Esophagus muscularis mucosa (tissue), 4 donors: Measurements from ENCODE around the gene RNF149. TPM values are rescaled to one million over a fixed set of nuclear protein-coding genes. Genes with fewer than 3 reads are reported as not detected.

Experiments
- DNase-seq: peaks from one replicate; pipeline ENCODE4 v3.0.0-alpha.2; 2017; ENCODE audit errors: extremely low spot score
- H3K27ac ChIP-seq, 4 donors: fragments of 200-600 bp; sonication (generic); replicated peaks in 1 of 4; 1 replicate in 3 of 4; 2 replicates in 1 of 4; pipeline ENCODE4 v1.5.1; 2016 to 2019; ENCODE audit warnings: mild to moderate bottlenecking in 1 of 4
- H3K27me3 ChIP-seq, 4 donors: fragments of 200-600 bp; sonication (generic); one replicate each; pipeline versions ENCODE4 v1.5.1 to v1.6.0; 2016 to 2019
- H3K36me3 ChIP-seq, 4 donors: fragments of 200-600 bp; sonication (generic); one replicate each; pipeline ENCODE4 v1.5.1; 2016 to 2019
- H3K4me1 ChIP-seq, 4 donors: fragments of 200-600 bp; sonication (generic); one replicate each; pipeline ENCODE4 v1.5.1; 2016 to 2019
- H3K4me3 ChIP-seq, 4 donors: fragments of 200-600 bp; sonication (generic); 1 replicate in 2 of 4; 2 replicates in 2 of 4; pipeline ENCODE4 v1.5.1; 2016 to 2019; ENCODE audit warnings: mild to moderate bottlenecking in 4 of 4, moderate library complexity in 1 of 4
- H3K9me3 ChIP-seq, 4 donors: fragments of 200-600 bp; sonication (generic); 1 replicate in 3 of 4; 2 replicates in 1 of 4; pipeline ENCODE4 v1.5.1; 2016 to 2019
- CTCF ChIP-seq, 3 experiments: fragments of 200-600 bp in 2 of 3; fragments of 450-650 bp in 1 of 3; sonication (generic) in 2 of 3; IDR thresholded peaks; one replicate each; pipeline ENCODE4 v1.5.1; 2017 to 2019; ENCODE audit warnings: antibody characterized with exemption in 3 of 3, mild to moderate bottlenecking in 2 of 3, moderate library complexity in 1 of 3
- EP300 ChIP-seq: sonication (generic); formaldehyde crosslinking; IDR thresholded peaks from one replicate; pipeline ENCODE4 v1.6.1; 2017; ENCODE audit warnings: antibody characterized with exemption
- POLR2A ChIP-seq: fragments of 450-650 bp; IDR thresholded peaks from one replicate; pipeline ENCODE4 v1.6.1; 2017; ENCODE audit warnings: antibody characterized with exemption, moderate library complexity, mild to moderate bottlenecking, low read depth
- POLR2AphosphoS5 ChIP-seq, 2 donors: sonication (generic); formaldehyde crosslinking; IDR thresholded peaks; one replicate each; pipeline ENCODE4 v1.6.1; 2017; ENCODE audit warnings: antibody characterized with exemption in 2 of 2
- WGBS: methylation state at CpG from one replicate; pipeline ENCODE4 v1.1.5; 2018; 5-methylcytosine and 5-hydroxymethylcytosine counted together
- intact Hi-C: fragments of 100-400 bp; cut with DNase I; formaldehyde crosslinking; loops from one replicate; pipeline ENCODE4 v1.15.1; 2023
- total RNA-seq, 4 donors: library from RNA; depleted of rRNA; stranded (reverse); fragments of >200 nt; gene quantifications; one replicate each; pipeline versions ENCODE4 v1.1.0 to v1.2.1, GENCODE V29; 2016

RNF149 gene
- total RNA-seq, 4 donors from 2014 or later, result 29.5 to 66.6 (median 40.0) TPM

GRCh38 chr2:101273056-101273455, 35.4 kb downstream of the RNF149 start:
- Histone ChIP-seq H3K9me3 (no peaks in the 10 kb centered on the region), H3K27me3 (no peaks in the 10 kb centered on the region), H3K36me3 (peaks cover 45 to 92% (median 72%) of the 10 kb centered on the region in 4 donors), H3K27ac (no peak overlapping the region), H3K4me3 (no peak overlapping the region), H3K4me1 (peaks cover 0 to 6% (median 2%) of the 10 kb centered on the region in 4 donors)
- intact Hi-C loops, result no loop called here
- WGBS, result 87% methylated on average over 8 of the region's 8 CpGs
- TF ChIP-seq EP300 (no peak), POLR2AphosphoS5 (IDR thresholded peaks at IDR 0.05) (no peak), CTCF (IDR thresholded peaks at IDR 0.05) (no peak), POLR2A (no peak)
- peak; percentile 19 for DNase-seq

GRCh38 chr2:101272045-101272784, 36.3 kb downstream of the RNF149 start:
- WGBS, result 85% methylated on average over 3 of the region's 3 CpGs
- Histone ChIP-seq H3K4me1 (peaks cover 0 to 6% (median 1%) of the 10 kb centered on the region in 4 donors), H3K9me3 (no peaks in the 10 kb centered on the region), H3K27ac (no peak overlapping the region), H3K36me3 (peaks cover 48 to 92% (median 72%) of the 10 kb centered on the region in 4 donors), H3K4me3 (no peak overlapping the region), H3K27me3 (no peaks in the 10 kb centered on the region)
- peak; percentile 4 for DNase-seq
- TF ChIP-seq POLR2AphosphoS5 (IDR thresholded peaks at IDR 0.05) (no peak), POLR2A (no peak), CTCF (IDR thresholded peaks at IDR 0.05) (no peak), EP300 (no peak)
- intact Hi-C loops, result no loop called here

DNA sequence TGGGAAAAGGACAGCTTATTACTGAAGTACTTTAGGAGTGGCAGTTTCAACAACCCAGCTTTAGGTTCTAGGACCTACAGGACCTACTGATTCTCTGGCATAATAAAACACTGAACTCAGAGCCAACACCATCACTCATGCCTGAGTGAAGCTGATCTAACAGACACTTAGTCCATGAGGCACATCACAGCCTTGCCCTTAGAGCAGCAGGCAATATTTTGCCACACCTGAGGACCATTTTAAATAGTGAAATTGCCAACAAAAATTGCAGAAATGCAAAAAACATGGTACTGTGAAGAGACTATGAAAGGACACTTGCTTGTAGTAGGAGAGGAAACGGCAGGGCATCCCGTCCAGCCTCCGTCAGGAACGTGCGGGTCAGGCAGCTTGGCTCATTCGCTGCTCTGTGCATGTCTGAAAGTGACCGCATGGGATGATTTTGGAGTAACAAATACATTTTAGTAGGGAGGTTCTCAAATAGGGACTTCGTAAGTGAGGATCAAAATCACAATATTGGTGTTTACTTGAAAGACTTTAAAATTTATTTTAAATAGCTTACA, 37.7 kb downstream of the RNF149 start:
- 94% methylated on average over 8 of the region's 8 CpGs for WGBS
- no peak overlapping the region for H3K4me3 ChIP-seq
- H3K27me3 ChIP-seq, result no peaks in the 10 kb centered on the region
- peaks cover 49 to 90% (median 73%) of the 10 kb centered on the region in 4 donors for H3K36me3 ChIP-seq
- TF ChIP-seq CTCF (IDR thresholded peaks at IDR 0.05) (no peak), POLR2AphosphoS5 (IDR thresholded peaks at IDR 0.05) (no peak), EP300 (no peak), POLR2A (no peak)
- H3K9me3 ChIP-seq, result no peaks in the 10 kb centered on the region
- H3K27ac ChIP-seq, result no peak overlapping the region
- H3K4me1 ChIP-seq, result peaks cover 0 to 6% (median 0%) of the 10 kb centered on the region in 4 donors
- intact Hi-C loops, result no loop called here
- peak; percentile 29 for DNase-seq

GRCh38 chr2:101267671-101268656, 40.5 kb downstream of the RNF149 start:
- no peak for DNase-seq
- no peak overlapping the region for H3K27ac ChIP-seq
- peaks cover 56 to 99% (median 81%) of the 10 kb centered on the region in 4 donors for H3K36me3 ChIP-seq
- intact Hi-C loops, result no loop called here
- no peak overlapping the region for H3K4me3 ChIP-seq
- no peaks in the 10 kb centered on the region for H3K27me3 ChIP-seq
- H3K9me3 ChIP-seq, result no peaks in the 10 kb centered on the region
- TF ChIP-seq POLR2AphosphoS5 (IDR thresholded peaks at IDR 0.05), result no peak
- no peak for TF ChIP-seq EP300
- H3K4me1 ChIP-seq, result no peaks in the 10 kb centered on the region
- WGBS, result 83% methylated on average over 15 of the region's 15 CpGs
